Stimulated activated memory B cell treated with anti-CD40 and anti-IgM and Interleukin-4, amounts not matched to agents 10 μg/mL and 1 μg/mL and 100 μg/mL, for 72 hours (primary cell): ENCODE results near the gene LUZP2.
A peak's percentile ranks its signal among the peaks of the same experiment; 100 is the strongest.

Experiments
- ATAC-seq: fragments of 150-1000 bp; cut with Tn5 transposase; 2 replicates; pipeline ENCODE4 v1.10.0; 2021
- H3K27ac Mint-ChIP-seq: one replicate; pipeline ENCODE4 v1.8.0; 2022; ENCODE audit warnings: mild to moderate bottlenecking, mixed read lengths
- H3K27me3 Mint-ChIP-seq: one replicate; pipeline ENCODE4 v1.8.0; 2022; ENCODE audit warnings: mixed read lengths
- H3K36me3 Mint-ChIP-seq: one replicate; pipeline ENCODE4 v1.8.0; 2022; ENCODE audit warnings: mixed read lengths
- H3K4me1 Mint-ChIP-seq: one replicate; pipeline ENCODE4 v1.8.0; 2022; ENCODE audit warnings: mixed read lengths
- H3K4me3 Mint-ChIP-seq: one replicate; pipeline ENCODE4 v1.8.0; 2022; ENCODE audit warnings: mild to moderate bottlenecking, moderate library complexity, mixed read lengths
- H3K9me3 Mint-ChIP-seq: one replicate; pipeline ENCODE4 v1.8.0; 2022; ENCODE audit warnings: mixed read lengths

The LUZP2 gene

GRCh38 chr11:24496736-24497725, at the start of gene LUZP2:
TSS of gene LUZP2 (plus strand) at chr11:24497053.
- H3K9me3 Mint-ChIP-seq = peaks cover under 1% of the 10 kb centered on the region
- no peak within 1 kb of the TSS for H3K27ac Mint-ChIP-seq
- no peaks in the 10 kb centered on the region for H3K36me3 Mint-ChIP-seq
- ATAC-seq = peak; percentile 36
- H3K4me1 Mint-ChIP-seq = no peaks in the 10 kb centered on the region
- H3K27me3 Mint-ChIP-seq = no peaks in the 10 kb centered on the region
- no peak within 1 kb of the TSS for H3K4me3 Mint-ChIP-seq

GRCh38 chr11:24453129-24453718, 43.6 kb upstream of the LUZP2 start:
- Mint-ChIP-seq H3K36me3 (no peaks in the 10 kb centered on the region), H3K4me3 (no peak overlapping the region), H3K27ac (no peak overlapping the region), H3K9me3 (peaks cover 9% of the 10 kb centered on the region), H3K27me3 (no peaks in the 10 kb centered on the region), H3K4me1 (no peaks in the 10 kb centered on the region)
- ATAC-seq = no peak

DNA sequence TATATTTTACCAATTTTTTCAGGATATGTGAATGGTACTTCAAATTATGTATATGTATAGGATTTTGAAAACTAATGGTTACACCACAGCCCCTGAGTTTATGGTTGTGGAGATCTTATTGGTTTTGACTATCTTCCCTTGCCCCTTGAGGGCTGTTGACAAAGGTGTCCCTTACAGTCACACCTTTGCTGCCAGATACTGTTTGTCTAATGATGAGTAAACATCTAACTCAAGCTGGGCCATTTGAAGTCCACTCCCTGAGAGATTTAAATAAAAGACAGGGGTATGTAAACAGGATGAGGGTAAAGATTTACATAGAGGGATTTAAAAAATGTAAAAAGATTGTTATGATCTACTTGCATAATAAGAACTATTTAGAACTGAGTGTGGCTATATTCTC, 38.9 kb upstream of the LUZP2 start:
- Mint-ChIP-seq H3K4me1 (no peaks in the 10 kb centered on the region), H3K9me3 (peaks cover 12% of the 10 kb centered on the region), H3K27ac (no peak overlapping the region), H3K36me3 (no peaks in the 10 kb centered on the region), H3K4me3 (no peak overlapping the region), H3K27me3 (no peaks in the 10 kb centered on the region)
- no peak for ATAC-seq

DNA sequence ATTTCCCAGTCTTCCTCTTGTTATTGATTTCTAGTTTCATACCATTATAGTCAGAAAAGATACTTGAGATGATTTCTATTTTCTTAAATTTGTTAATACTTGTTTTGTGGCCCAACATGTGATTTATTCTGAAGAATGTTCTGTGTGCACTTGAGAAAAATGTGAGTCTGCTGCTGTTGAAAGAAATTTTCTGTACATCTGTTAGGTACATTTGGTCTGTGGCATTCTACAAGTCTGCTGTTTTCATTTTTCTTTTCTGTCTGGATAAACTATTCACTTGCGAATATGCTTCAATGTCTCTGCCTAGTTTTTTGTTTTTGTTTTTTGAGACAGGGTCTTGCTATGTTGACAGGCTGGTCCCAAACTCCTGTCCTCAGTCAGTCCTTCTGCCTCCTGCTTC, 26.4 kb upstream of the LUZP2 start:
- Mint-ChIP-seq H3K4me3 (no peak overlapping the region), H3K9me3 (peaks cover under 1% of the 10 kb centered on the region), H3K27ac (no peak overlapping the region), H3K36me3 (no peaks in the 10 kb centered on the region), H3K4me1 (no peaks in the 10 kb centered on the region), H3K27me3 (no peaks in the 10 kb centered on the region)
- no peak for ATAC-seq

GRCh38 chr11:24471084-24471483, 25.8 kb upstream of the LUZP2 start:
- no peaks in the 10 kb centered on the region for H3K27me3 Mint-ChIP-seq
- peaks cover 5% of the 10 kb centered on the region for H3K9me3 Mint-ChIP-seq
- ATAC-seq = no peak
- H3K4me1 Mint-ChIP-seq = no peaks in the 10 kb centered on the region
- no peak overlapping the region for H3K27ac Mint-ChIP-seq
- H3K36me3 Mint-ChIP-seq = no peaks in the 10 kb centered on the region
- no peak overlapping the region for H3K4me3 Mint-ChIP-seq

- H3K4me1 Mint-ChIP-seq = no peaks in the 10 kb centered on the region
- H3K27me3 Mint-ChIP-seq = no peaks in the 10 kb centered on the region
- peaks cover 5% of the 10 kb centered on the region for H3K9me3 Mint-ChIP-seq
- no peaks in the 10 kb centered on the region for H3K36me3 Mint-ChIP-seq
- H3K4me3 Mint-ChIP-seq = no peak overlapping the region
- no peak overlapping the region for H3K27ac Mint-ChIP-seq
- ATAC-seq = no peak
Observed at GRCh38 chr11:24478718-24479117, 18.1 kb upstream of the LUZP2 start.

DNA sequence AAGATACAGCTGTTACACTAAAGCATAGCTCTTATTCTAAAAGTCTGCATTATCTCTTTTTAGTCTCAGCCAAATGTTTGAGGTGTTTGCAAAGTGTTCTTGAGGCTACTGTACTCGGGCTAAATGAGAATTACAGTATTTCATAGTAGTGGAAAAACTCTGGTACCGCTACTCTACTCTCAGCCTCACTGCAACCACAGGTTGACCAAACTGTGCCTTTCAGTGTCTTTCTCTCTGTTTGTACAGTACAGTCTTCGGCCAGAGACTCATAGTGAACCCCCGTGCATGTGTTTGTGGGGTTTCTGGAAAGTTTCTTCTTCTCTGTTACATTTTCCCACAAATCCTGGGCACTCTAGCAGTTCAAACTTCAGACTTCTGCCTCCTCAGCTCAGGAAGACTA, 7.4 kb upstream of the LUZP2 start:
- Mint-ChIP-seq H3K9me3 (peaks cover 3% of the 10 kb centered on the region), H3K27me3 (no peaks in the 10 kb centered on the region), H3K36me3 (no peaks in the 10 kb centered on the region), H3K27ac (no peak overlapping the region), H3K4me1 (no peaks in the 10 kb centered on the region), H3K4me3 (no peak overlapping the region)
- no peak for ATAC-seq

- Mint-ChIP-seq H3K36me3 (no peaks in the 10 kb centered on the region), H3K27ac (no peak overlapping the region), H3K9me3 (no peaks in the 10 kb centered on the region), H3K4me1 (no peaks in the 10 kb centered on the region), H3K27me3 (no peaks in the 10 kb centered on the region), H3K4me3 (no peak overlapping the region)
- ATAC-seq = no peak
Observed at GRCh38 chr11:24496386-24496735, 492 bp upstream of the LUZP2 start.

- Mint-ChIP-seq H3K27me3 (no peaks in the 10 kb centered on the region), H3K9me3 (peaks cover 2% of the 10 kb centered on the region), H3K27ac (no peak overlapping the region), H3K4me1 (no peaks in the 10 kb centered on the region), H3K36me3 (no peaks in the 10 kb centered on the region), H3K4me3 (no peak overlapping the region)
- ATAC-seq = no peak
Observed at GRCh38 chr11:24497831-24498230, 978 bp downstream of the LUZP2 start.

DNA sequence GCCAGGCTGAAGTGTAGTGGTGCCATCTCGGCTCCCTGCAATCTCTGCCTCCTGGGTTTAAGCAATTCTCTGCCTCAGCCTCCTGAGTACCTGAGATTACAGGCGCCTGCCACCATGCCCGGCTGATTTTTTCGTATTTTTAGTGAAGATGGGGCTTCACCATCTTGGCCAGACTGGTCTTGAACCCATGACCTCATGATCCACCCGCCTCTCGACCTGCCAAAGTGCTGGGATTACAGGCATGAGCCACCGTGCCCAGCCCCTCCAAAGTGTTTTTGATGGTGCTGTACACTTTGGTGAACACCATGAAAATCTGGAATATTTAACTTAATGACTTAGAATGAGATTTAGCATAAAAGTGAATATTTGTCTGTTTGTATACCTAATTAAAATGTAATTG, 5.6 kb downstream of the LUZP2 start:
- Mint-ChIP-seq H3K27ac (no peak overlapping the region), H3K36me3 (no peaks in the 10 kb centered on the region), H3K4me1 (no peaks in the 10 kb centered on the region), H3K9me3 (peaks cover 5% of the 10 kb centered on the region), H3K4me3 (no peak overlapping the region), H3K27me3 (no peaks in the 10 kb centered on the region)
- ATAC-seq = no peak

GRCh38 chr11:24509114-24509513, 12.3 kb downstream of the LUZP2 start:
- Mint-ChIP-seq H3K27me3 (no peaks in the 10 kb centered on the region), H3K4me1 (no peaks in the 10 kb centered on the region), H3K9me3 (peaks cover 2% of the 10 kb centered on the region), H3K27ac (no peak overlapping the region), H3K4me3 (no peak overlapping the region), H3K36me3 (no peaks in the 10 kb centered on the region)
- no peak for ATAC-seq

DNA sequence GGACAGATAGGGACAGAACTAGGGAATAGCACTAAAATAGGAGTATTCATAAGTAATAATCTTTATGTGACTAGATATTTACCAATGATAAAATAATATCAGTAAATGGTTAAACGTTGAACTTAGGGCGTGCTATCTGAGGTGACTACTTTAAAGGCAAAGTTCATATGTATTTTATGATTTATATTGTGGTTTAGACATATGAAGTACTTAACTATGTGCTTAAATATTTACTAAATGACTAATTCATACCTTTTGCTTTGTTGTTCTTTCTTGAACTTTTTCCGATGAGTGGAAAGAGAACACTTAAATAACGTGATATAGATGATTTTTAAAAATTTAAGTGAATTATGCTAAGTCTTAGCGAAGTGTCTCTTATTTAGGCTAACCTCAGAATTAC, 14.7 kb downstream of the LUZP2 start:
- H3K27me3 Mint-ChIP-seq = no peaks in the 10 kb centered on the region
- no peak for ATAC-seq
- no peak overlapping the region for H3K4me3 Mint-ChIP-seq
- H3K9me3 Mint-ChIP-seq = no peaks in the 10 kb centered on the region
- no peaks in the 10 kb centered on the region for H3K36me3 Mint-ChIP-seq
- no peak overlapping the region for H3K27ac Mint-ChIP-seq
- no peaks in the 10 kb centered on the region for H3K4me1 Mint-ChIP-seq

GRCh38 chr11:24513479-24514218, 16.8 kb downstream of the LUZP2 start:
- Mint-ChIP-seq H3K4me1 (no peaks in the 10 kb centered on the region), H3K27me3 (no peaks in the 10 kb centered on the region), H3K9me3 (no peaks in the 10 kb centered on the region), H3K27ac (no peak overlapping the region), H3K4me3 (no peak overlapping the region), H3K36me3 (no peaks in the 10 kb centered on the region)
- ATAC-seq = no peak

GRCh38 chr11:24514219-24514594, 17.4 kb downstream of the LUZP2 start:
- no peaks in the 10 kb centered on the region for H3K4me1 Mint-ChIP-seq
- H3K9me3 Mint-ChIP-seq = no peaks in the 10 kb centered on the region
- H3K27me3 Mint-ChIP-seq = no peaks in the 10 kb centered on the region
- no peaks in the 10 kb centered on the region for H3K36me3 Mint-ChIP-seq
- H3K27ac Mint-ChIP-seq = no peak overlapping the region
- no peak overlapping the region for H3K4me3 Mint-ChIP-seq
- no peak for ATAC-seq

DNA sequence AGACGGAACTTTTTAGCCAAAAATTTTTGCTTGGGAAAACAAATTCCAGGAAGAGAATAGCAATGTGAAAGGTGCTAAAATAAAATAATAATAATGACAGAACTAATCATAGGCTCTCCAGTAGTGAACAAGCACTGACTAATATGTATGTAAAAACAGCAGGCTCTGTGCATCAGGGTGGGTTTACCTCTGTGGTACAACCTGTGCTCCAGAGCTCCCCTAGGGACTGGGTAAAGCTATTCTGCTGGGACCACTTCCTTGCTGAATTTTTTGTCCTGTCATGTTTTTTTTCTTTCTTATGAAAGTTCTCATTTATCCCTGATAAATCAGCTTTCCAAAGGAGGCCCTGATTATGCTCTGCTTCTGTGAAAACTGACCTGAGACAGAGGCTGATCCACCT, 18.8 kb downstream of the LUZP2 start:
- H3K4me1 Mint-ChIP-seq = no peaks in the 10 kb centered on the region
- H3K9me3 Mint-ChIP-seq = no peaks in the 10 kb centered on the region
- H3K36me3 Mint-ChIP-seq = no peaks in the 10 kb centered on the region
- H3K4me3 Mint-ChIP-seq = no peak overlapping the region
- no peak for ATAC-seq
- H3K27ac Mint-ChIP-seq = no peak overlapping the region
- H3K27me3 Mint-ChIP-seq = no peaks in the 10 kb centered on the region
